Stimulated activated CD4-positive, alpha-beta T cell treated with anti-CD3 and anti-CD28 coated beads, Interleukin-1b, Interleukin-23, amount 100 ng/mL, for 4 hours (primary cell): Measurements from ENCODE around the gene MOV10.
A peak's percentile ranks its signal among the peaks of the same experiment; 100 is the strongest.
"Not testable (repeated sequence)": the region's sequence is repeated elsewhere in the genome, so short reads cannot be mapped to it uniquely, and the experiment has no call there.

Experiments used
- DNase-seq, 2 donors: peaks; one replicate each; pipeline ENCODE4 v3.0.0-alpha.2; 2020; ENCODE audit warnings: low read depth in 2 of 2

Gene MOV10, protein sequence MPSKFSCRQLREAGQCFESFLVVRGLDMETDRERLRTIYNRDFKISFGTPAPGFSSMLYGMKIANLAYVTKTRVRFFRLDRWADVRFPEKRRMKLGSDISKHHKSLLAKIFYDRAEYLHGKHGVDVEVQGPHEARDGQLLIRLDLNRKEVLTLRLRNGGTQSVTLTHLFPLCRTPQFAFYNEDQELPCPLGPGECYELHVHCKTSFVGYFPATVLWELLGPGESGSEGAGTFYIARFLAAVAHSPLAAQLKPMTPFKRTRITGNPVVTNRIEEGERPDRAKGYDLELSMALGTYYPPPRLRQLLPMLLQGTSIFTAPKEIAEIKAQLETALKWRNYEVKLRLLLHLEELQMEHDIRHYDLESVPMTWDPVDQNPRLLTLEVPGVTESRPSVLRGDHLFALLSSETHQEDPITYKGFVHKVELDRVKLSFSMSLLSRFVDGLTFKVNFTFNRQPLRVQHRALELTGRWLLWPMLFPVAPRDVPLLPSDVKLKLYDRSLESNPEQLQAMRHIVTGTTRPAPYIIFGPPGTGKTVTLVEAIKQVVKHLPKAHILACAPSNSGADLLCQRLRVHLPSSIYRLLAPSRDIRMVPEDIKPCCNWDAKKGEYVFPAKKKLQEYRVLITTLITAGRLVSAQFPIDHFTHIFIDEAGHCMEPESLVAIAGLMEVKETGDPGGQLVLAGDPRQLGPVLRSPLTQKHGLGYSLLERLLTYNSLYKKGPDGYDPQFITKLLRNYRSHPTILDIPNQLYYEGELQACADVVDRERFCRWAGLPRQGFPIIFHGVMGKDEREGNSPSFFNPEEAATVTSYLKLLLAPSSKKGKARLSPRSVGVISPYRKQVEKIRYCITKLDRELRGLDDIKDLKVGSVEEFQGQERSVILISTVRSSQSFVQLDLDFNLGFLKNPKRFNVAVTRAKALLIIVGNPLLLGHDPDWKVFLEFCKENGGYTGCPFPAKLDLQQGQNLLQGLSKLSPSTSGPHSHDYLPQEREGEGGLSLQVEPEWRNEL

DNA sequence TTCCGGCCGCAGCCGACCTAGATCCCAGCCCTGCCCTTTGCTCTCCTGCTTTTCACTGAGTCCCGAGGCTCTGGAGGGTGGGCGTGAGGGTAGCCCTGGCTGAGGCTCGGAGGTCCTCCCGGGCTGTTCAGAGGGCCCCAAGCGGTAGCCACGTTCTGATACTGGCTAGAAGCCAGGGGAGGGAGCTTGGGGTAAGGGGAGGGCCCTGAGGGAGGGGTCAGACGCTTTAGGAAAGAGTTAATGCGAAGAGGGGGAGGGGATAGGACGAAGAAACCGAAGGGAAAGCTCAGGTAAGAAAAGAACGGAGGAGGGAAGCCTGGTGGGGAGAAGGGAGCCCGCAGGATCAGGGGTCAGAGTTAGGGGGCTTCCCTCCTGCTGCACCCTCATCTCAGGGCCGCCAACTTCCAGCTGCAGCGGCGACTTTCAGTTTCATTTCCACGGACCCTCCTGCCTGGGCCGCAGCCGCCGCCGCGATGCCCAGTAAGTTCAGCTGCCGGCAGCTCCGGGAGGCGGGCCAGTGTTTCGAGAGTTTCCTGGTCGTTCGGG is at the start of gene MOV10:
Gene MOV10, plus strand, starts transcription at position 220 of the 546 bp plus-strand sequence. Its CDS starts 254 bp downstream, at position 474.
- peak; percentile 25 to 29 for DNase-seq

GRCh38 chr1:112625696-112626095 is 48.8 kb upstream of the MOV10 start:
- DNase-seq = no peak

DNA sequence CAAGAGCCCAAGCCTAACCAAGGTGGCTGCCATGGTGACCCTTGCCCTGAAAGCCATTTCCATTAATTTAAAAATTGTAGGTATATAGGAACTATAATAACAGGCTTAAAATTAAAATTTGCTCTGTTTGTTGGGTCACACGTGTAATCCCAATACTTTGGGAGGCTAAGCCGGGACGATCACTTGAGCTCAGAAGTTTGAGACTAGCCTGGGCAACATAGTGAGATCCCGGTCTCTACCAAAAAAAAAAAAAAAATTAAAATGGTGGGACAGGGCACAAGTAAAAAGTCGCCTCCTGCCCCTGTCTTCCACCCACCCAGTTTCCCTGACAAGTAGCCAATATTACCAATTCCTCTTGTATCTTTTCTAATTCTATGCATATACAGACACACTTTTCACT is 48.3 kb upstream of the MOV10 start:
- no peak for DNase-seq

DNA sequence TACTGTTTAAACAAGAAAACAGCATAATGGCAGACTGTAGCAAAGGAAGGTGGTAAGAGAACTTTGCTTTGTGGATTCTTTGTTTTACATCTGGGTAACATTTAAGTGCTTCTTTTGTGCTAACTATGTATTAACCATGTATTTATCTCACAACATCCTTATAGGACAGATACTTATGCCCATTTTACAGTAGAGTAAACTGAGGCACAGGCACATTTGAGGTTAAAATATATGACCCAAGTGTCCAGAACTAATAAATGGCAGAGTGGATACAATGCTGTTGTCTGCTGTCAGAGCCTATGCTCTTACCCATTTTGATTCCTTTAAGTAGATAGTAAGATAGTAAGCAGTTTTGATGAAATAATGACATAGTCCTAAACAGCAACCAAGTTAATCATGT is 47.6 kb upstream of the MOV10 start:
- no peak for DNase-seq

- no peak for DNase-seq
Observed at GRCh38 chr1:112628516-112628915, 45.9 kb upstream of the MOV10 start.

DNA sequence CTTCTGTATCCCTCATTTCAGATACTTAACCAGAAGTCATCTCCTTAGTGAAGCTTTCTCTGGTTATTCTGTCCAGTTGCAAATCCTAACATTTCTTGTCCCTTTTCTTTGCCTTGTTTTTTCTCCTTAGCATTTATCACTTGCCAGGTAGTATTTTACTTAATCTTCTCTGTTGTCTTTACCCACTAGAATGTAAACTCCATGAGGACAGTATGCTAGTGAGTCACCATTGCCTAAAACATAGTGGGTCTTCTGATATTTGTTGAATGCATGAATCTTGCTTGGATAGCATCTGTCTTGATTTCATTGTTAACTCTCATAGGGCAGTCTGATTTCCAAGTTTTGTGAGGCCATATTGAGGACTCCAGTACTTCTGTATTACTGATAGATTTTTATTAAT is 45.2 kb upstream of the MOV10 start:
- no peak for DNase-seq

- no peak for DNase-seq
Observed at GRCh38 chr1:112633628-112634027, 40.8 kb upstream of the MOV10 start.

GRCh38 chr1:112634367-112634766 is 40.1 kb upstream of the MOV10 start:
- no peak for DNase-seq

- DNase-seq = no peak
Observed at GRCh38 chr1:112636056-112636455, 38.4 kb upstream of the MOV10 start.

- no peak for DNase-seq
Observed at GRCh38 chr1:112636597-112637253, 37.7 kb upstream of the MOV10 start.

DNA sequence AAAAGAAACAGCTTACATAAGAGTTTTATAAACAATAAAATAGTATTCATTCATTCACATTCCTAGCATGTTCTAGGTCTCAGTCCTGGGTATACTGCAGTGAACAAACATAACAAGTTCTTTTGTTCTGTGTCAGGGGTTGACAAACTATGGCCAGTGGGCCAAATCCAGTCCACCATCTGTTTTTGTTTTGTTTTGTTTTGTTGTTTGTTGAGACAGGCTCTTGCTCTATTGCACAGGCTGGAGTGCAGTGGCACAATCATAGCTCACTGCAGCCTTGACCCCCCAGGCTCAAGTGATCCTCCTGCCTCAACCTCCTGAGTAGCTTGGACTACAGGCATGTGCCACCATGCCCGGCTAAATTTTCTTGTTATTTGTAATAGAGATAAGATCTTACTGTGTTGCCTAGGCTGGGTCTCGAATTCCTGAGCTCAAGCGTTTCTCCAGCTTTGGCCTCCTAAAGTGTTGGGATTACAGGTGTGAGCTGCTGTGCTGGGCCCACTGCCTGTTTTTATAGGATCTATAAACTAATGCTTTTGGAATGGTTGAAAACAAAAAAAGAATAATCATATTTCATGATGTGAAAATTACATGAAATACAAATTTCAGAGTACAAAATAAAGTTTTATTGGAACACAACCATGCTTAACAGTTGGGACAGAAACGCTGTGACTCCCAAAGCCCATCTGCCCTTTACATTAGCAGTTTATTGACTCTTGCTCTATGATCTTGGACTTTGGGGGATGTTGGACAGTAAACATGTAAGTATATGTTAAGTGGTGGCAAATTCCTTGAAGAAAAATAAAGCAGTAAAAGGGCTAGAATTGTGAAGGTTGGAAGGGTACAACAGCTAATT is 37.0 kb upstream of the MOV10 start:
- no peak for DNase-seq

DNA sequence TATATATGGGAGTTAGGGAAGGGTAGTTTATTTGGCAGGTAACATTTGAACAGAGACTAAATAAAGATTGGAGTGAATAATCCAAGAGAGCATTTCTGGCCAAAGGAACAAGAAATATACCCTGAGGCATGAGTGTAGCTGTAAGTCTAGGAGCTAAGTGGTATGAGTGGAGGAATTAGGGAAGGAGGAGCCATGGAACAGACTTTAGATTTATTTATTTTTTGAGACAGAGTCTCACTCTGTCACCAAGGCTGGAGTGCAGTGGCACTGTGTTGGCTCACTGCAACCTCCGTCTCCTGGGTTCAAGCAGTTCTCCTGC is 36.4 kb upstream of the MOV10 start:
- no peak for DNase-seq

DNA sequence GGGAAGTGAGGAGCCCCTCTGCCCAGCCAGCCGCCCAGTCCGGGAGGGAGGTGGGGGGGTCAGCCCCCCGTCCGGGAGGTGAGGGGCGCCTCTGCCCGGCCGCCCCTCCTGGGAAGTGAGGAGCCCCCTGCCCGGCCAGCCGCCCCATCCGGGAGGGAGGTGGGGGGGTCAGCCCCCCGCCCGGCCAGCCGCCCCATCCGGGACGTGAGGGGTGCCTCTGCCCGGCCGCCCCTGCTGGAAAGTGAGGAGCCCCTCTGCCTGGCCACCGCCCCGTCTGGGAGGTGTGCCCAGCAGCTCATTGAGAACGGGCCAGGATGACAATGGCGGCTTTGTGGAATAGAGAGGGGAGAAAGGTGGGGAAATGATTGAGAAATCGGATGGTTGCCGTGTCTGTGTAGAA is 34.0 kb upstream of the MOV10 start:
- not testable (repeated sequence) for DNase-seq

DNA sequence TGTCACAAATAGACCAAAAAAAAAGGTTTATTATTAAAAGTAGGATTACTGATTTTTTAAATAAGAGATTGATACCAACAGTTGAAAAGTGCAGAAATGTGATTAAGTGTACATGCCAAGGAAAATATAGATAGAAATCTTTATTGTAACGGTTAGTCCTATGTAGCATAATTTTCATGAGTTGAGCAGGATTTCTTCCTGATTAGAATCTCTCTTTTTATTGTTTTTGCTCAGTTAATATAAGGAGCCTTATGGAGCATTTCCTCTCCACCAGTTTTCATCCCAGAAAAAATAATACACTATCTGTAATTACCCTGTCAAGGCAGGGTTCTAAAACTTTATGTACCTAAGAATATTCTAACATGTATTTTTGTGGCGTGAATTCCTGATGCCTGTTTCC is 31.4 kb upstream of the MOV10 start:
- no peak for DNase-seq

GRCh38 chr1:112646225-112646624 is 28.2 kb upstream of the MOV10 start:
- DNase-seq = no peak

DNA sequence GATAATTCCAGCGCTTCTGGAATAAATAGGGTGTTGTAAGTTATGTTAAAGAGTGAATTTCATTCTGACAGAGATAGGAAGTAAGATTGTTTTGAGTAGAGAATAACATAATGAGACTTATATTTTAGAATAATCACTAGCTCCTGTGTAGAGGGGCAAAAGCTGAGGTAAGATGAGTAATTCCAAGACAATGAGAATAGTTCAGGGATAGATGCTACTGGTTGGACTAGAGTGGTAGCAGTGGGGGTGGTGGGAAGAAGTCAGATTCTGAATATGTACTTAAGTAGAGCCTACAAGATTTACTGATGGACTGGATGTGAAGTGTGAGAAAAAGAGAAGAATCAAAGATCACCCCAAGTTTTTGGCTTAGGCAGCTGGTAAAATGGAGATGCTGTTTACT is 23.3 kb upstream of the MOV10 start:
- no peak for DNase-seq

DNA sequence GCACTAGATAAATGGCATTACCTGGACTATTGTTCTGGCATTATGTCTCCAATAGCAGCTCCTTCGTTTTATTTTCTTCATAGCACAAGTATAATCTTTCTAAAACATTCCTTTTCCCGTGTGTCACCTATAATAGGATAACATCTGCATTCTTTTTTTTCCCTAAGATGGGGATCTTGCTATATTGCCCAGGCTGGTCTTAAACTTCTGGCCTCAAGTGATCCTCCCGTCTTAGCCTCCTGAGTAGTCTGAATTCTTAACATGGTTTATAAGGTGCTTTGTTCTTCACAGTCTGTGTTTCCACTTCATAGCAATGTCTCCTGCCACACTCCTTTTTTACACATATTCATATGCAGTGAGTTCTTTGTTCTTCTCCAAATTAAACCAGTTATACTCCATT is 8.6 kb upstream of the MOV10 start:
- no peak for DNase-seq

GRCh38 chr1:112666946-112667345 is 7.5 kb upstream of the MOV10 start:
- no peak for DNase-seq

- no peak for DNase-seq
Observed at GRCh38 chr1:112672009-112672408, 2.5 kb upstream of the MOV10 start.

GRCh38 chr1:112672842-112673241 is 1.6 kb upstream of the MOV10 start:
- DNase-seq = no peak
